Neutrophil (primary cell): ENCODE results near the gene SHISAL1.

Experiments
- H3K27ac ChIP-seq: fragments of 200-600 bp; sonication (generic); 2 replicates; pipeline ENCODE4 v1.5.1; 2016; ENCODE audit warnings: mild to moderate bottlenecking, moderate library complexity
- H3K27me3 ChIP-seq: fragments of 200-600 bp; sonication (generic); 2 replicates; pipeline ENCODE4 v1.6.0; 2016; ENCODE audit warnings: mild to moderate bottlenecking
- H3K36me3 ChIP-seq: fragments of 200-600 bp; sonication (generic); 2 replicates; pipeline ENCODE4 v1.5.1; 2017
- H3K4me1 ChIP-seq, 2 experiments: fragments of 200-600 bp in 1 of 2; sonication (generic) in 1 of 2; 1 replicate in 1 of 2; 2 replicates in 1 of 2; pipeline versions ENCODE4 v1.5.1 to v1.6.1; 2013 to 2016; ENCODE audit warnings: low read depth in 1 of 2, low read length in 1 of 2, mild to moderate bottlenecking in 1 of 2, moderate library complexity in 1 of 2; ENCODE audit not compliant: control insufficient read depth in 1 of 2, insufficient read depth in 1 of 2
- H3K4me3 ChIP-seq, 2 experiments: fragments of 200-600 bp in 1 of 2; sonication (generic) in 1 of 2; 1 replicate in 1 of 2; 2 replicates in 1 of 2; pipeline ENCODE4 v1.5.1; 2013 to 2016; ENCODE audit warnings: low read depth in 1 of 2, low read length in 1 of 2, mild to moderate bottlenecking in 1 of 2, moderate library complexity in 1 of 2
- H3K9me3 ChIP-seq: fragments of 200-600 bp; sonication (generic); 2 replicates; pipeline ENCODE4 v1.5.1; 2016
- TF ChIP-seq, protein P1 (sequence below): fragments of 200-600 bp; sonication (generic); IDR thresholded peaks from 2 replicates; pipeline ENCODE4 v1.5.1; 2016; ENCODE audit warnings: antibody characterized with exemption

The SHISAL1 gene

GRCh38 chr22:44342347-44342956 is 29.7 kb upstream of the SHISAL1 start:
- Histone ChIP-seq H3K4me1 (no peaks in the 10 kb centered on the region), H3K27ac (no peak overlapping the region), H3K27me3 (peaks cover 24% of the 10 kb centered on the region), H3K9me3 (no peaks in the 10 kb centered on the region), H3K36me3 (no peaks in the 10 kb centered on the region), H3K4me3 (no peak overlapping the region)
- TF ChIP-seq, protein P1, sequence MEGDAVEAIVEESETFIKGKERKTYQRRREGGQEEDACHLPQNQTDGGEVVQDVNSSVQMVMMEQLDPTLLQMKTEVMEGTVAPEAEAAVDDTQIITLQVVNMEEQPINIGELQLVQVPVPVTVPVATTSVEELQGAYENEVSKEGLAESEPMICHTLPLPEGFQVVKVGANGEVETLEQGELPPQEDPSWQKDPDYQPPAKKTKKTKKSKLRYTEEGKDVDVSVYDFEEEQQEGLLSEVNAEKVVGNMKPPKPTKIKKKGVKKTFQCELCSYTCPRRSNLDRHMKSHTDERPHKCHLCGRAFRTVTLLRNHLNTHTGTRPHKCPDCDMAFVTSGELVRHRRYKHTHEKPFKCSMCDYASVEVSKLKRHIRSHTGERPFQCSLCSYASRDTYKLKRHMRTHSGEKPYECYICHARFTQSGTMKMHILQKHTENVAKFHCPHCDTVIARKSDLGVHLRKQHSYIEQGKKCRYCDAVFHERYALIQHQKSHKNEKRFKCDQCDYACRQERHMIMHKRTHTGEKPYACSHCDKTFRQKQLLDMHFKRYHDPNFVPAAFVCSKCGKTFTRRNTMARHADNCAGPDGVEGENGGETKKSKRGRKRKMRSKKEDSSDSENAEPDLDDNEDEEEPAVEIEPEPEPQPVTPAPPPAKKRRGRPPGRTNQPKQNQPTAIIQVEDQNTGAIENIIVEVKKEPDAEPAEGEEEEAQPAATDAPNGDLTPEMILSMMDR, result no peak

DNA sequence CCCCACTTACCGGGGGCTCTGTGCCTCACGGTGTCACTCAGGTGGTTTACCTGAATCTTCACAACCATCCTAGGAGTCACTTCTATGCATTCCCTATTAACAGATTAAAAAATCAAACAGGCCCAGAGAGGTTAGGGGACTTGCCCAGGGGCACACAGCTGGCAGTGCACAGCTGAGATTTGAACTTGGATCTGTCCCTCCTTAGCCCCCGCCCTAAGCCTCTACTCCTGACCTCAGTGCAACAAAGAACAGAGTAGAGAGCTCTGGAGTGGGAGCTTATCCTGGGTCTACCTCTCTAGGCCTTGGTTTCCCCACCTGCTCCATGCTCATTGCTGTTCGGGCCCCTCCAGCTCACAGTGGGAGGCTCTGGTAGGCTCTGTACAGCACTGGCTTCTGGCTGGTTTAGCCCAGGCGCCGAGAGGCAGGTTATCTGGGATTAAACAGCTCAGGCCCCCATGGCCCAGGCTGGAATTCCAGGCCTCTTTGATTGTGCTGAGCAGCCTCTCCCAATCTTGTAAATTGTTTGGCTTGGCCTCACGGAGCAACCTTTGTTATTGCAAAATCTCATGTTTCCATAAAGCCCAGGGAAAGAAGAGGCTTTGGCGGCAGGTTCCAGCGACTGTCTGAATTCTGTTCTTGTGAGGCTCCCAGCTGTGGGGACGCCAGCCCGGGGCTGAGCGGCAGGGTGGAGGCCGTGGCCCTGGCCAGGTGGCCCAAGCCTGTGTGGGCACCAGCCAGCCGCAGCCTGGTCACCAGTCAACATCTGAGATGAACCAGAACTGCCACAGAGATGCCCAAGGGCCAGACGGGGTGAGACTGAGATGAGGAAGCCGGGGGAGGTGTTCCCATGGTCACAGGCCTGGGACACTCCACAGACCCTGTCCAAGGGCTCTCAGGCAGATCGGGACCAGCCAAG is 28.9 kb upstream of the SHISAL1 start:
- Histone ChIP-seq H3K4me3 (no peak overlapping the region), H3K27ac (no peak overlapping the region), H3K4me1 (no peaks in the 10 kb centered on the region), H3K9me3 (no peaks in the 10 kb centered on the region), H3K36me3 (no peaks in the 10 kb centered on the region), H3K27me3 (peaks cover 32% of the 10 kb centered on the region)
- TF ChIP-seq, protein P1, result no peak

- Histone ChIP-seq H3K27ac (no peak overlapping the region), H3K36me3 (no peaks in the 10 kb centered on the region), H3K9me3 (no peaks in the 10 kb centered on the region), H3K4me1 (no peaks in the 10 kb centered on the region), H3K27me3 (peaks cover 43% of the 10 kb centered on the region), H3K4me3 (no peak overlapping the region)
- TF ChIP-seq, protein P1, result no peak
Observed at GRCh38 chr22:44340271-44341239, 27.8 kb upstream of the SHISAL1 start.

DNA sequence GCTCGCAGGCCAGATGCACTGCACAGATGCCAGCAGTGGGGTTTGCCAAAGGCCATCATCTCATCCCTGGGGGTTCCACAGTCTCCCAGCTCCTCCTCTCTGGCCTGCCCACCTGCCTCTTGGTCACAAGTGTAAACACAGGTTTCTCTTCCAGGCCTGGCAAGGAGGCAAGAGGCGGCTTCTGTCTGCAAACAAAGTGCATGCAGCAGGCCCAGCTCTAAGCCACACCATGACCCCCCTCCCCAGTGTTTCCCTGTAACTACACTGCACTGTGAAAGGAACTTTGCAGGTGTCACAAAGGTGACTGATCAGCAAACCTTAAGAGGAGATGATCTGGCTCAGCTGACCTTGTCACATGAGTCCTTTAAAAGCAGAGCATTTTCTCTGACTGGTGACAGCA is 26.2 kb upstream of the SHISAL1 start:
- H3K27me3 ChIP-seq, result peaks cover 60% of the 10 kb centered on the region
- no peaks in the 10 kb centered on the region for H3K4me1 ChIP-seq
- H3K9me3 ChIP-seq, result no peaks in the 10 kb centered on the region
- no peak overlapping the region for H3K4me3 ChIP-seq
- H3K36me3 ChIP-seq, result no peaks in the 10 kb centered on the region
- TF ChIP-seq, protein P1, result no peak
- no peak overlapping the region for H3K27ac ChIP-seq

DNA sequence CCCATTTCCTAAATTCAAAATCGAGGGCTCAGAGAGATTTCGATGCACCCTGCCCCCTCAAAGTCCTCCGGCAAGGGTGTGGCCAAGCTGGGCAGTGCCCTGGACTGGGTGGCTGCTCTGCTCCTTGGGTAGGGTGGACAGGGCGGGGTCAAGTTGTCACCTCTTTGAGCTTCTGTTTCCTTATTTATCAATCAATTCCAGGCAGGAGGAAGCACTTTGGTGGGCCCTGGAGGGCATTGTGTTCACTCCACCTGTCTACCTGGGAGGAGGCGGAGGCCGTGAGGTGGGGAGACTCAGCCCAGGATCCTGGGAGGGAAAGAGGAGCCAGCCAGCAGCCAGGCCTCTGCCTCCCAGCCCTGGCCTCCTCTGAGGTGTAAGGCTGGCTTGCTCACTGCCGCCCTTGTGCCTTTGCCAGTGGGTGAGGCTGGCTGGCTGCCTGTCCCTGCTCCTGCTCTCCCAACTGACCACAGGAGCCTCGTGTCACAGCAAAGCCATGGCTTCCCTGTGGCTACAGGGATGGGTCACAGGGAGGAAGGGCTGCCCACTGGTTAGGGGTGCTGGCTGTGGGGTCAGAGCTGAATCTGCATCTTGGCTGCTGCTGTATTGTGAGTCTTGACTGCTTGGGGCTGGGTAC is 25.5 kb upstream of the SHISAL1 start:
- H3K9me3 ChIP-seq, result no peaks in the 10 kb centered on the region
- TF ChIP-seq, protein P1, result no peak
- H3K27me3 ChIP-seq, result peaks cover 66% of the 10 kb centered on the region
- no peaks in the 10 kb centered on the region for H3K36me3 ChIP-seq
- H3K4me3 ChIP-seq, result no peak overlapping the region
- no peak overlapping the region for H3K27ac ChIP-seq
- H3K4me1 ChIP-seq, result no peaks in the 10 kb centered on the region
